ENCODE data around the gene CD1E.
"Not testable (repeated sequence)": the region's sequence is repeated elsewhere in the genome, so short reads cannot be mapped to it uniquely, and the experiment has no call there.

Gene CD1E

GRCh38 chr1:158331481-158332150 lies 22.1 kb upstream of the CD1E start, which contains the start of gene CD1B:
Gene CD1B, minus strand, starts transcription at chr1:158331531. Its CDS starts 108 bp downstream, at chr1:158331423.
- Histone ChIP-seq H3K27me3 (ENCODE audit: control insufficient read depth, insufficient read depth, low read length) (no peaks in the 10 kb centered on the region), H3K9ac (ENCODE audit: low read length) (no peak within 1 kb of the TSS), H3K4me1 (ENCODE audit: control insufficient read depth, insufficient read depth, low read length) (no peaks in the 10 kb centered on the region), H3K27ac (ENCODE audit: low read depth, low read length) (no peak within 1 kb of the TSS), H3K36me3 (ENCODE audit: control insufficient read depth, insufficient read depth, low read length) (no peaks in the 10 kb centered on the region), H3K9me3 (ENCODE audit: control insufficient read depth, insufficient read depth, low read depth, low read length) (no peaks in the 10 kb centered on the region), H3K4me3 (ENCODE audit: low read depth, low read length) (no peak within 1 kb of the TSS)

GRCh38 chr1:158333405-158334155 lies 20.1 kb upstream of the CD1E start:
- H3K9ac ChIP-seq (ENCODE audit: low read length) = no peak overlapping the region
- H3K4me1 ChIP-seq (ENCODE audit: control insufficient read depth, insufficient read depth, low read length) = no peaks in the 10 kb centered on the region
- H3K4me3 ChIP-seq (ENCODE audit: low read depth, low read length) = no peak overlapping the region
- no peaks in the 10 kb centered on the region for H3K36me3 ChIP-seq (ENCODE audit: control insufficient read depth, insufficient read depth, low read length)
- H3K9me3 ChIP-seq (ENCODE audit: control insufficient read depth, insufficient read depth, low read depth, low read length) = no peaks in the 10 kb centered on the region
- no peaks in the 10 kb centered on the region for H3K27me3 ChIP-seq (ENCODE audit: control insufficient read depth, insufficient read depth, low read length)
- no peak overlapping the region for H3K27ac ChIP-seq (ENCODE audit: low read depth, low read length)

DNA sequence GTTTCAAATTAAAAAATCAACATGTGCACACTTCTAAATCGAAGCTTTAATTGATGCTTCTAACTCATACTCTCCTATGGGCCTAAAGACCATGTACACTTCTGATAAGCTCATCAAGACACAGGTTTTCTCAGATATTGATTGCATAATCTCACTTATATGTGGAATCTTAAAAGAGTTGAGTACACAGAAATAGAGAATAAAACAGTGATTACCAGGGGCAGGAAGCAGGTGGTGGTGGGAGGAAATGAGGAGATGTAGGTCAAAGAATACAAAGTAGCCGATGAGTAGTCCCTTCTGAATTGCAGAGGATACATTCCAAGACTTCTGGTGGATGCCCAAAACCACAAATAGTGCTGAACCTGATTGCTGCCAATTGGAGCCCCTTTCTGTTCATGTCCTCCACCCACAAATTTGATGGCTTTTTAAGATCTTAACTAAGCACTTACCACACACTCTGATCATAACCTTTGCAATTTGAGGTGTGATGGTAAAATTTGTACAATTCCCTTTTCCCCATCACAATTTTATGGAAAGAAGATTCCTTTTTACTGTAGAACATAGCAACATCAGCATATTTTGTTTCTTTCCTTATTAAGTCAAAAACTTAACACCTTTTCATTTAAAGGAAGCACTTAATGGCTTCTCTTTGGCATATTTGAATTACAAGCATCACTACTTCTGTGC lies 19.0 kb upstream of the CD1E start:
- H3K4me3 ChIP-seq (ENCODE audit: low read depth, low read length) = no peak overlapping the region
- no peak overlapping the region for H3K27ac ChIP-seq (ENCODE audit: low read depth, low read length)
- no peaks in the 10 kb centered on the region for H3K4me1 ChIP-seq (ENCODE audit: control insufficient read depth, insufficient read depth, low read length)
- H3K36me3 ChIP-seq (ENCODE audit: control insufficient read depth, insufficient read depth, low read length) = no peaks in the 10 kb centered on the region
- no peaks in the 10 kb centered on the region for H3K27me3 ChIP-seq (ENCODE audit: control insufficient read depth, insufficient read depth, low read length)
- H3K9me3 ChIP-seq (ENCODE audit: control insufficient read depth, insufficient read depth, low read depth, low read length) = no peaks in the 10 kb centered on the region
- H3K9ac ChIP-seq (ENCODE audit: low read length) = no peak overlapping the region

DNA sequence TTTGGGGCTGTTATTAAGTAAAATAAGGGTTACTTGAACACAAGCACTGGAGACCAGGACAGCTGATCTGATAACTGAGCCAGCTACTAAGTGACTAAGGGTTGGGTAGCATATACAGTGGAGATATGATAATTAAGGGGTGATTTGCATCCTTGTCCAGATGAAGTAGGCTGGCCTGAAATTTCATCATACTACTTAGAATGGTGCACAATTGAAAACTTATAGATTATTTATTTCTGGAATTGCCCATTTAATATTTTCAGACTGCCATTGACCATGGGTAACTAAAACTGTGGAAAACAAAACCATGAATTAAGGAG lies 18.5 kb upstream of the CD1E start:
- Histone ChIP-seq H3K9me3 (ENCODE audit: control insufficient read depth, insufficient read depth, low read depth, low read length) (no peaks in the 10 kb centered on the region), H3K27me3 (ENCODE audit: control insufficient read depth, insufficient read depth, low read length) (no peaks in the 10 kb centered on the region), H3K9ac (ENCODE audit: low read length) (no peak overlapping the region), H3K36me3 (ENCODE audit: control insufficient read depth, insufficient read depth, low read length) (no peaks in the 10 kb centered on the region), H3K4me3 (ENCODE audit: low read depth, low read length) (no peak overlapping the region), H3K27ac (ENCODE audit: low read depth, low read length) (no peak overlapping the region), H3K4me1 (ENCODE audit: control insufficient read depth, insufficient read depth, low read length) (no peaks in the 10 kb centered on the region)

DNA sequence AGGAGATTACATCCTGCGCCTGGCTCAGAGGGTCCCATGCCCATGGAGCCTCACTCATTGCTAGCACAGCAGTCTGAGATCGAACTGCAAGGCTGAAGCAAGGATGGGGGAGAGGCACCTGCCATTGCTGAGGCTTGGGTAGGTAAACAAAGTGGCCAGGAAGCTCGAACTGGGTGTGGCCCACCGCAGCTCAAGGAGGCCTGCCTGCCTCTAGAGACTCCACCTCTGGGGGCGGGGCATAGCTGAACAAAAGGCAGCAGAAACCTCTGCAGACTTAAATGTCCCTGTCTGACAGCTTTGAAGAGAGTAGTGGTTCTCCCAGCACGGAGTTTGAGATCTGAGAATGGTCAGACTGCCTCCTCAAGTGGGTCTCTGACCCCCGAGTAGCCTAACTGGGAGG lies 17.3 kb upstream of the CD1E start:
- H3K27me3 ChIP-seq (ENCODE audit: control insufficient read depth, insufficient read depth, low read length); H3K9ac ChIP-seq (ENCODE audit: low read length); H3K27ac ChIP-seq (ENCODE audit: low read depth, low read length); H3K4me1 ChIP-seq (ENCODE audit: control insufficient read depth, insufficient read depth, low read length); H3K36me3 ChIP-seq (ENCODE audit: control insufficient read depth, insufficient read depth, low read length); H3K9me3 ChIP-seq (ENCODE audit: control insufficient read depth, insufficient read depth, low read depth, low read length); H3K4me3 ChIP-seq (ENCODE audit: low read depth, low read length): not testable (repeated sequence)

DNA sequence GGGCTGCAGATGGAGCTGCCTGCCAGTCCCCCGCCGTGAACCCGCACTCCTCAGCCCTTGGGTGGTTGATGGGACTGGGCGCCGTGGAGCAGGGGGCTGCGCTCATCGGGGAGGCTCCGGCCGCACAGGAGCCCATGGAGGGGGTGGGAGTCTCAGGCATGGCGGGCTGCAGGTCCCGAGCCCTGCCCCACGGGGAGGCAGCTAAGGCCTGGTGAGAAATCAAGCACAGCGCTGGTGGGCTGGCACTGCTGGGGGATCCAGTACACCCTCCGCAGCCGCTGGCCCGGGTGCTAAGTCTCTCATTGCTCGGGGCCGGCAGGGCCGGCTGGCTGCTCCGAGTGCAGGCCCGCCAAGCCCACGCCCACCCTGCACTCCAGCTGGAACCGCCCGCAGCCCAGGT lies 4.7 kb upstream of the CD1E start:
- H3K4me1 ChIP-seq (ENCODE audit: control insufficient read depth, insufficient read depth, low read length); H3K27me3 ChIP-seq (ENCODE audit: control insufficient read depth, insufficient read depth, low read length); H3K4me3 ChIP-seq (ENCODE audit: low read depth, low read length); H3K9me3 ChIP-seq (ENCODE audit: control insufficient read depth, insufficient read depth, low read depth, low read length); H3K9ac ChIP-seq (ENCODE audit: low read length); H3K27ac ChIP-seq (ENCODE audit: low read depth, low read length); H3K36me3 ChIP-seq (ENCODE audit: control insufficient read depth, insufficient read depth, low read length): not testable (repeated sequence)

DNA sequence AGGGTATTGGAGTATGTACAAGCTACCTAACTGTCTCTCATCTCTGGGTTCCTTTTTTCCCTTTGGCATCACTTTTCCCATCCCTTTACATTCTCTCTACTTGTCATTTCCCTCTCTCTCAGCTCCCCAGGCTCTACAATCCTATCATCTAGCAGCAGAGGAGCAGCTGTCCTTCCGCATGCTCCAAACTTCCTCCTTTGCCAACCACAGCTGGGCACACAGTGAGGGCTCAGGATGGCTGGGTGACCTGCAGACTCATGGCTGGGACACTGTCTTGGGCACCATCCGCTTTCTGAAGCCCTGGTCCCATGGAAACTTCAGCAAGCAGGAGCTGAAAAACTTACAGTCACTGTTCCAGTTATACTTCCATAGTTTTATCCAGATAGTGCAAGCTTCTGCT lies 561 bp downstream of the CD1E start:
- H3K36me3 ChIP-seq (ENCODE audit: control insufficient read depth, insufficient read depth, low read length) = no peaks in the 10 kb centered on the region
- H3K9ac ChIP-seq (ENCODE audit: low read length) = no peak overlapping the region
- H3K4me1 ChIP-seq (ENCODE audit: control insufficient read depth, insufficient read depth, low read length) = no peaks in the 10 kb centered on the region
- H3K4me3 ChIP-seq (ENCODE audit: low read depth, low read length) = no peak overlapping the region
- H3K27me3 ChIP-seq (ENCODE audit: control insufficient read depth, insufficient read depth, low read length) = no peaks in the 10 kb centered on the region
- no peaks in the 10 kb centered on the region for H3K9me3 ChIP-seq (ENCODE audit: control insufficient read depth, insufficient read depth, low read depth, low read length)
- H3K27ac ChIP-seq (ENCODE audit: low read depth, low read length) = no peak overlapping the region

GRCh38 chr1:158355773-158356285 lies 2.1 kb downstream of the CD1E start:
- H3K4me3 ChIP-seq (ENCODE audit: low read depth, low read length) = no peak overlapping the region
- H3K4me1 ChIP-seq (ENCODE audit: control insufficient read depth, insufficient read depth, low read length) = no peaks in the 10 kb centered on the region
- H3K27ac ChIP-seq (ENCODE audit: low read depth, low read length) = no peak overlapping the region
- H3K9me3 ChIP-seq (ENCODE audit: control insufficient read depth, insufficient read depth, low read depth, low read length) = no peaks in the 10 kb centered on the region
- H3K9ac ChIP-seq (ENCODE audit: low read length) = no peak overlapping the region
- no peaks in the 10 kb centered on the region for H3K36me3 ChIP-seq (ENCODE audit: control insufficient read depth, insufficient read depth, low read length)
- no peaks in the 10 kb centered on the region for H3K27me3 ChIP-seq (ENCODE audit: control insufficient read depth, insufficient read depth, low read length)

GRCh38 chr1:158356616-158357015 lies 2.9 kb downstream of the CD1E start:
- Histone ChIP-seq H3K27ac (ENCODE audit: low read depth, low read length) (no peak overlapping the region), H3K4me1 (ENCODE audit: control insufficient read depth, insufficient read depth, low read length) (no peaks in the 10 kb centered on the region), H3K36me3 (ENCODE audit: control insufficient read depth, insufficient read depth, low read length) (no peaks in the 10 kb centered on the region), H3K4me3 (ENCODE audit: low read depth, low read length) (no peak overlapping the region), H3K9me3 (ENCODE audit: control insufficient read depth, insufficient read depth, low read depth, low read length) (no peaks in the 10 kb centered on the region), H3K27me3 (ENCODE audit: control insufficient read depth, insufficient read depth, low read length) (no peaks in the 10 kb centered on the region), H3K9ac (ENCODE audit: low read length) (no peak overlapping the region)

GRCh38 chr1:158357441-158357840 lies 3.7 kb downstream of the CD1E start:
- Histone ChIP-seq H3K36me3 (ENCODE audit: control insufficient read depth, insufficient read depth, low read length) (no peaks in the 10 kb centered on the region), H3K27me3 (ENCODE audit: control insufficient read depth, insufficient read depth, low read length) (no peaks in the 10 kb centered on the region), H3K9ac (ENCODE audit: low read length) (no peak overlapping the region), H3K4me1 (ENCODE audit: control insufficient read depth, insufficient read depth, low read length) (no peaks in the 10 kb centered on the region), H3K27ac (ENCODE audit: low read depth, low read length) (no peak overlapping the region), H3K4me3 (ENCODE audit: low read depth, low read length) (no peak overlapping the region), H3K9me3 (ENCODE audit: control insufficient read depth, insufficient read depth, low read depth, low read length) (no peaks in the 10 kb centered on the region)

GRCh38 chr1:158362482-158362881 lies 8.8 kb downstream of the CD1E start:
- no peak overlapping the region for H3K9ac ChIP-seq (ENCODE audit: low read length)
- H3K9me3 ChIP-seq (ENCODE audit: control insufficient read depth, insufficient read depth, low read depth, low read length) = no peaks in the 10 kb centered on the region
- H3K27ac ChIP-seq (ENCODE audit: low read depth, low read length) = no peak overlapping the region
- no peaks in the 10 kb centered on the region for H3K4me1 ChIP-seq (ENCODE audit: control insufficient read depth, insufficient read depth, low read length)
- no peak overlapping the region for H3K4me3 ChIP-seq (ENCODE audit: low read depth, low read length)
- no peaks in the 10 kb centered on the region for H3K27me3 ChIP-seq (ENCODE audit: control insufficient read depth, insufficient read depth, low read length)
- H3K36me3 ChIP-seq (ENCODE audit: control insufficient read depth, insufficient read depth, low read length) = no peaks in the 10 kb centered on the region

Data from HUES6 (cell line).